HG03575 (cell line): Measurements from ENCODE around the gene SLC4A1AP.
"Not testable (repeated sequence)": the region's sequence is repeated elsewhere in the genome, so short reads cannot be mapped to it uniquely, and the experiment has no call there.

ENCODE experiments used
- ATAC-seq: cut with Tn5 transposase; IDR thresholded peaks from one replicate; pipeline ENCODE4 v1.9.1; 2021; ENCODE audit not compliant: unreplicated experiment, insufficient number of reproducible peaks, low FRiP score; ENCODE audit errors: extremely low read depth

Gene SLC4A1AP

DNA sequence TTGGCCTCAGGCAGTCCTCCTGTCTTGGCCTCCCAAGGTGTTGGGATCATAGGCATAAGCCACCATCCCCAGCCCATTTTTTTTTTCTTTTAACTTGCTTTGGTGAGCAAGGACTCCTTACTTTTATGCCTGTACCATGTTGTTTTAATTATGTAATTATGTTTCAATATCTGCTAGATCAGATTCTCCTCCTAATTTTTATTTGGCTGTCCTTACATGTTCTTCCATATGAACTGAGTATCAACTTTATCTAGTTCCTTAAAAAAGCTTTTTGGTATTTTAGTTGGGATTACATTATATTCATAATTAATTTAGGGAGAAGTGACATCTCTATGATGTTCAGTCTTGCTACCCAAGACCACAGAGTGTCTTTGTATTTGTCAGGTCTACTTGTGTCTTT is 18.5 kb upstream of the SLC4A1AP start:
- ATAC-seq: no peak

DNA sequence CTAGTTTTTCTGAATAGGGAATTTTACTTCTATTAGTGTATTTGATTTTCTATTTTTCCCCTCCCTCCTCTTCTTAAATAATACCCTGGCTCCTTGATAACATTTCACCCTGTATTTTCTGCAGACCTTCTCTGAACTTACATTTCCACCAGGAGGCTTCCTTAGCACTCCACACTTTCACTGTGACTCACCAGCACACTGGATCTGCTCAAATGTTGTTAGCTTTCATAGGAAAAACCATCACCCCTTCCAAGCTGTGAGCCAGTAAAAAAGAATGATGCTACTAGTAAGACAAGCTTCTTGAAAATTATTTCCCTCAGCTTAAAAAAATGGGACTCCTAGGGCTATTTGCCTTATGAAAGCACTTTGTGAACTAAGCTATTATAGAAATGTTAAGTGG is 16.4 kb upstream of the SLC4A1AP start:
- ATAC-seq: no peak

DNA sequence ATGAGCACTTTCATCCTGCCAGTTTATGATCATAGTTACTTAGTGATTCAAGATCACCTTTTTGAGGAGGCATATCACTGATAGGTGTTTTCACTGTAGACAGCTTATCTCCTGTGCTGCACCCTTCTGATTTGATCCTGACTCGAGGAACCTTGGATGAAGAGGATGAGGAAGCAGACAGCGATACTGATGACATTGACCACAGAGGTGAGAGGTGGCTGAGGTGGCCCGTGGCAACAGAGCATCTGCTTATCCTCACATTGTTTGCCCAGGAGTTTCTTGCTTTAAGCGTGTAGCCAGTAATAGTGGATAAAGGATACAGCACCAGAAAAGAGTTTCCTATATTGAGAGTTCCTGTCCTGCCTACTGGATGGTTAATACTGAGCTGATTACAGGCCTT is 16.0 kb upstream of the SLC4A1AP start:
- ATAC-seq: no peak

DNA sequence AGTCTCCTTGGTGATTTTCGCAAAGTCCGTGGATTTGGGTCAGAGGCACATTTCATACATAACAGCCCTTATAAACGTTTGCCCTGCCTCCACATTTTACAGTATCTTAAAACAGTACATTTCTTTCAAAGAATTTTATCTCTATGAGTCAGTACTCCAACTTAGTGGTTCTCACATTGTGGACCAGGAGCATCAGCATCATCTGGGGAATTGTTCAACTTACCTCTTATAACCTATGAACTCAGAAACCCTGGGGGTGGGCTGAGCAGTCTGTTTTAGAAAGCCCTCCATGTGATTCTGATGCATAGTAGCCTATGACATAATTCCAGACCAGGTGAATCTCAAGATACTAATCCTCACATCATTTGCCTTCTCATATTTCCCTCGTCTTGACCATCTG is 12.6 kb upstream of the SLC4A1AP start:
- no peak for ATAC-seq

DNA sequence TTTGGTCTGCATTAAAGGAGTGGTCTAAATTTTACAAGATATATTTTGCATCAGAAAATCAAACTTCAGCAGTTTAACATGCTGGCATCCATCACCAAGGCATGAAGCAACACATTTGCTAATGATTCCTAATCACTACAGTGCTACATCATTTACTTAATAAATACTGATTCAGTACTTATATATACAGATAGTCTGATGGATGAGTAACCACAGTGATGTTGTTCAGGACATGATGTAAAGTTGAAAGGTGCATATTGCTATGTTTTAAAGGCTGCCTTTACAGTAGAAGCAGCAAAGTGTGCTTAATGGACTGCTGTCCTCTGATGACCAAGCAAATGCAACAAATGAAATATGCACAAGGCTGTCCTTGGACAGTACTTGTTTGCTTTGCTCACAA is 11.3 kb upstream of the SLC4A1AP start:
- no peak for ATAC-seq

DNA sequence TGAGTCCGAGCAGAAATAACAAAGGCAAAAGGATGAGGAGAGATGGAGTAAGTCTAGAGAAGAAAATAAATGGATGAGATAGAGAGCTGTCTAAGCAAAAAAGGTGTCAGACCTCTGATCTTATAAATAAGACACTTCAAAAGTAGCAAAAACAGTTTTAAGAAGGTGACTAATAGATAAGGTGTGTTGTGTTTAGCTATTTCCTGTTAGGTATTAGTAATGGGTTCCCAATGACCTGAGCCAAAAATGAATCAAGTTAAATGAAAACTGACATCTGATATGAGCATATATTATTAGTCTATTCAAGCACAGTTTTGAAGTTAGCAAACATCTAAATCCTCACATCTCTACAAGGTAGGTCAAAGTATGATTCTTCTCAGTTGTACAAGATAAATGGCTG is 10.9 kb upstream of the SLC4A1AP start:
- ATAC-seq: no peak

DNA sequence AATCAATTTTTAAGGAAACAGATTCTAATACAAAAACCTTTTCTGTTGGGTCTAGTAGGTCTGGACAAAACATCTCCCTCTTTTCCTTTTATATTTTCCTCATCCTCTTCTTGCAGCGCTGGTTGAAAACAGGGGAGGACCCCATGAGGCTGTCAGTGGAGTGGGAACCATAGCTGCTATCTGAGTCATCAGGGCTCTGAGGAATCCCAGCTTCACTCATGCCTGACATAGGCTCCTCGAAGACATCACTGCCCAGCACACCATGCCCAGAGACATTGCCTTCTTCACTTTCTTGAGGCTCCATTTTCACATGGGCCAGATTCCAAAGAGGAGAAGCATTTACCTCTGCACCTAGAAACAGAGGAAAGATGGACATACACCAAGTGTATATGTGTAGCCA is 10.3 kb upstream of the SLC4A1AP start:
- ATAC-seq: no peak

DNA sequence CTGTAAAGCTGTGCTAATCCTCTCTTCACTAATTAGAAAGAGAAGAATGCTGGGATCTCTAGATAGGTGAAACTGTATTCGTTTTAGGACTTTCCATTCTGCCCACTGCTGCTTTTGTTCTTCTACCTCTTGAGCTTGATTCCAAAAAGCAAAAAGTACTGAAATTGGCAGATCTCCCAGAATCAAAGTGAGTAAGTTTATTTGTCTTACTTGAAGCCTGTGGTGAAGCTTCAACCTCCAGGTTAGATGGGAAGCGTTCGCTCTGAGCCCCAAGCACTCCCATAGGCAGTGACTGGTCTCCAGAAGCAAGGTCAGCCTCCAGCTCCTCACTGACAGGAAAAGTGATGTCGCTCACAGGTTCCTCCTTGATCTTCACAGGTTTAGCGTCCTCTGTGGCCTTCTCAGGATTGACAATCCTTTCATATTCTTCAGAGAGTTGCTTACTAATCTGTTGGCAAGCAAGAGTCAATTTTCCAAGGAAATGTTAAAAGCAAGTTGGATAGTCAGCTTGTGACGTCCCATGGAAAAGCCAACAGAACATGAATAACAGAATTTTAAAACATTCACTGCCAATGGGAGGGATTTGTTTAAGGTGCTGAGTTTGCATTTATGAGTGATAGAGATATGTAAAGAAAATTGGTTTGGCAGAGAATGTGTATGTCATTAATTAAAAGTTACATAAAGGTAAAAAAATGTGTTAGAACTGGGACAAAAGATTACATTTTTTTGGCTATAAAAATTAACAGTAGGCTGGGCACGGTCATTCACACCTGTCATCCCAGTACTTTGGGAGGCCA is 8.3 kb upstream of the SLC4A1AP start:
- no peak for ATAC-seq

DNA sequence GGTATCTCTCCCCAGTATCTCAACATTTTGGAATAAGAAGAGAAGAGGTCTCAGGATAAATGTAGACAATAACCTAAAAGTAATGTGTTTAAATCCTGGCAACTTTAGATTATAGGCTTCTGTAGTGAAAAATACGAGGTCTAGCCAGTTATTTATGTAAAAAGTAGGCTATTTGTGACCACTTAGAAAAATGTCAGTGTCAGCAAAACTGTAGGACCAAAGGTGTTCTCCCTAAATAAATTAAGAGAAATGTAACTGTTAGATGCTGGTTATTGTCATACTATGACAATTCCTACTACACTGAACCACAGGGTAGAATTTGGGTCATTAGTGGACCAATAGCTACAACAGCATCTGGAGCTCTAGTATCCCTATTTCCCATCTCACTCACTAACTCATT is 2.3 kb upstream of the SLC4A1AP start:
- no peak for ATAC-seq

DNA sequence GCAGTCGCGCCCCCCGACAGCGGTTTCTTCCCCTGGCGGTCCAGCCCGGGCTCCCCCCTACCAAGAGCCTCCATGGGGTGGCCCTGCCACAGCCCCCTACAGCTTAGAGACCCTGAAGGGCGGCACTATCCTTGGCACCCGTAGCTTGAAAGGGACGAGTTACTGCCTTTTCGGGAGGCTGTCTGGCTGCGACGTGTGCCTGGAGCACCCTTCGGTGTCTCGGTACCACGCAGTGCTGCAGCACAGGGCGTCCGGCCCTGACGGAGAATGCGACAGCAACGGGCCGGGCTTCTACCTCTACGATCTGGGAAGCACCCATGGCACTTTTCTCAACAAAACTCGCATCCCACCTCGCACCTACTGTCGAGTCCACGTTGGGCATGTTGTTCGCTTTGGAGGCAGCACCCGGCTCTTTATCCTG is 475 bp downstream of the SLC4A1AP start:
- no peak for ATAC-seq

DNA sequence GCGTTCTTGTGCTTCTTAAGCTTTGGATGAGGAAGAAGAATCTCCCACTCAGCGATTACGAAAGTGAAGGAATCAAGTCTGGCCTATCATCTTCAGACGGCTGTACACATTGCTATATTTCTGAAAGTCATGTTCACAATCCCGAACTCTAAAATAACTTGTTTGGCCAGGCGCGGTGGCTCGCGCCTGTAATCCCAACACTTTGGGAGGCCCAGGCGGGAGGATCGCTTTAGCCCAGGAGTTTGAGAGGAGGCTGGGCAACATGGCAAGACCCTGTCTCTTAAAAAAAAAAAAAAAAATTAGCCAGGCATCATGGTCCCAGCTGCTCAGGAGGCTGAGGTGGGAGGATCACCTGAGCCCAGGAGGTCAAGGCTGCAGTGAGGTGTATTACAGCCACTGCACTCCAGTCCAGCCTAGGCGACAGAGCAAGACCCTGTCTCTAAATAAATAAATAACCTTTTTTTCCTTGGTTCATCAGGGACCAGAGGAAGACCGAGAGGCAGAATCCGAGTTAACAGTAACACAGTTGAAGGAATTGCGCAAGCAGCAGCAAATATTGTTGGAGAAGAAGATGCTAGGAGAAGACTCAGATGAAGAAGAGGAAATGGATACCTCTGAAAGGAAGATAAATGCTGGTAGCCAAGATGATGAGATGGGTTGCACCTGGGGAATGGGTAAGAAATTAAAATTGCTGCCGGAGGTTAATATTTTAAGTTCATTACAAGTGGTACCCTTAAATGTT is 1.1 kb downstream of the SLC4A1AP start:
- ATAC-seq: no peak

DNA sequence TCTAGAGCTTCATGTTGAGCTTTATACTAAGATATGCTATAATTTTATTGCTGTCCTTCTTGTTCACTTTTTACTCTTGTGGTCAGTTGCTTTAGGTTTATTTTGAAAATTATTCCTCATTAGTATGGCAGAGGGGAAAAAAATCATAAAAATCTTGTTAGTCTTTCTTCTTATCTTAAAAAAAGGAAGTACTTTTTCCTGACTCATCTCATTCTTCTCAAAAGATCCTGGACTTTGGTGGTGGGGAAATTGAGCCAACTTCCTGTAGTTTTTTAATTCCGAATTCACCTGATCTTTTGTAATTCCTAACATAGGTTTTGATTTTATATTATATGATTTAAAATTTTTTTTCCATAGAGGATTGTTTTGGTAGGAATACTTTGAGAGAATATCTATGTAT is 3.8 kb downstream of the SLC4A1AP start:
- no peak for ATAC-seq

DNA sequence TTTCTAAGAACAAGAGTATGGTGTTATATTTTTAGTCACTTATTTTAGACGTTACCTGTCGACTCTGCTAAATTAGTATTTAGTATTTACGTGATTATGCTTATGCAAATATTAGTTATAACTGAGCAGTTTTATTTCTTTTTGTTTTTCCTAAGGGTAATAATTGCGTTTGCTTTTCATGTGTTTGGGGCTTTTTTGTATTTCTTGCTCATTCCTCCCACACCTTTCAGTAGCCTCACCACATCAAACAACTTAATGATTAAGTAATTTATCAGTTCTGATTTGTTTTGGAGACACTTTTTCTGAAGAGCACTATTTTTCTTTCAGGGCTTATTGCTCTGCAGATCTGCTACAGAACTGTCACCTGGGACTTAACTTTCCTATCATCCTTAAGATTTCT is 7.5 kb downstream of the SLC4A1AP start:
- no peak for ATAC-seq

DNA sequence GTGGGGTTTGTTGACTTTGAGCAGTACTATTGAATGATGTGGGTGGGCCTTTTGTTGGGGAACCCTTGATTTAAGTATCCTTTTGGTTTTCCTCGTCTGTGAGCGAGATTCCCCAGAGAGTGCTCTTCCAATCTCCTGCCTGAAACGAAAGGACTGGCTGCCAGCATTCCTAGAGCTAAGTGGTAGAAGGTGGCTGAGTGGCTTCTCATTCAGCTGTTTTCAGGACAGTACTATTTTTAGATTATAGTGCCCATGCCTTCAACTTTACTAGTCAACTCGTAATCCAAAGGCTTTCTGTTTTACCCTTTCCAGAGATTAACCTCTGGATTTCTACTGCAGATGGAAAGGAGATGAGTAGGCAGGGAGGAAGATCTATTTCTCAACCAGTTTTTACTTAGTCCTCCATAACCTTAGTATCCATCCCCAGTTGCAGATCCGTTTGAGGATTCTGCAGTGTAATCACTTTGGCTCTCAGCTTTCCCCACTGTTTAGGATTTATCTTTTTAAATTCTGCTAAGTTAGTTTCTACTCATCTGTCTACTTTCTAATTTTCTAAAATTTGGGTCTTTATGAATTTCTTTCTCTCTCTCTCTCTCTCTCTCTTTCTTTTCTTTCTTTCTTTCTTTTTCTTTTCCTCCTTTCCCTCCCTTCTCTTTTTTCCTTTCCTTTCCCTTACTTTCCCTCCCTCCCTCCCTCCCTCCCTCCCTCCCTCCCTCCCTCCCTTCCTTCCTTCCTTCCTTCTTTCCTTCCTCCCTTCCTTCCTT is 9.2 kb downstream of the SLC4A1AP start:
- no peak for ATAC-seq

DNA sequence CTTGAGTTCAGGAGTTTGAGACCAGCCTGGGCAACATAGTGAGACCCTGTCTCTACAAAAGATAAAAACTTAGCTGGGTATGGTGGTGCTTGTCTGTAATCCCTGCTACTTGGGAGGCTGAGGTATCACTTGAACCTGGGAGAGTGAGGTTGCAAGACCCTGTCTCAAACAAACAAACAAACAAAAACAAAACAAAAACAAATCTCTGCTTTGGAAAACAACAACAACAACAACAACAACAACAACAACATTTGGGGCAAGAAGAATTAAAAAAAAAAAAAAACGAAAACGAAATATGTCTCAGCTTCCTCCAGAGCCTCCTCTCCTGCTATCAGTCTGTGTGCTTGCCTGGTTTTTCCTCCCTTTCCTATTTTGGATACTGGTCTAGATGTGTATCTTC is 16.9 kb downstream of the SLC4A1AP start:
- no peak for ATAC-seq

DNA sequence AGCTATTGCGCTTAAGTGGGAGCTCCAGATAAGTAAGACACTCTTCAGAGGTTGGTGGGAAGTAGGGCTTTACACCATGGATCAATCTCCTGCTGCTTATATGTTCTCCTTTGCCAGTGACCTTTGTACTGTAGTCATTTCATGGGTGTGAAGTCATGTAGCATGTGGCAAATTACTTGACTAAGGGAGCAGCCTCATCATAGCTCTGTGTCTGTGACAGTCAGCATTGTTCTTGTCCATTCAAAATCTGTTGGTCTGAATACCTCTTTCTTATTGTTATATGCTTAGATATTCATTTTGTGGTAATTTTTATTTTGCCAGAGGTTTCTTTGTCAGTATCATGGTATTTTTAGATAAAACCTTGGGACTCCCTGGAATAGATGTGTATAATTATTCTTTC is 18.2 kb downstream of the SLC4A1AP start:
- no peak for ATAC-seq

DNA sequence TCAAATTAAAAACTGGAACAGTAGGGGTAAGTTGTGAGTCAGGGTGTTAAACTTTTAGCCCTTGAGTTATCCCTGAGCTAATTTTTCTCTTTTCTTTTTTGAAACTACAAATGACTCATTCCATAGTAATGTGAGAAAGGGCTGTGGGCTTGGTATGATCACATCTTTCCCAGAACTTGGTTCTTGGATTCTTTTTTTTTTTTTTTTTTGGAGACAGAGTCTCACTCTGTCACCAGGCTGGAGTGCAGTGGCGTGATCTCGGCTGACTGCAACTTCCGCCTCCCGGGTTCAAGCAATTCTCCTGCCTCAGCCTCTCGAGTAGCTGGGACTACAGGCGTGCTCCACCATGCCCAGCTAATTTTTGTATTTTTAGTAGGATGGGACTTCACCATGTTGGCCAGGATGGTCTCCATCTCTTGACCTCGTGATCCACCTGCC is 18.7 kb downstream of the SLC4A1AP start:
- not testable (repeated sequence) for ATAC-seq

DNA sequence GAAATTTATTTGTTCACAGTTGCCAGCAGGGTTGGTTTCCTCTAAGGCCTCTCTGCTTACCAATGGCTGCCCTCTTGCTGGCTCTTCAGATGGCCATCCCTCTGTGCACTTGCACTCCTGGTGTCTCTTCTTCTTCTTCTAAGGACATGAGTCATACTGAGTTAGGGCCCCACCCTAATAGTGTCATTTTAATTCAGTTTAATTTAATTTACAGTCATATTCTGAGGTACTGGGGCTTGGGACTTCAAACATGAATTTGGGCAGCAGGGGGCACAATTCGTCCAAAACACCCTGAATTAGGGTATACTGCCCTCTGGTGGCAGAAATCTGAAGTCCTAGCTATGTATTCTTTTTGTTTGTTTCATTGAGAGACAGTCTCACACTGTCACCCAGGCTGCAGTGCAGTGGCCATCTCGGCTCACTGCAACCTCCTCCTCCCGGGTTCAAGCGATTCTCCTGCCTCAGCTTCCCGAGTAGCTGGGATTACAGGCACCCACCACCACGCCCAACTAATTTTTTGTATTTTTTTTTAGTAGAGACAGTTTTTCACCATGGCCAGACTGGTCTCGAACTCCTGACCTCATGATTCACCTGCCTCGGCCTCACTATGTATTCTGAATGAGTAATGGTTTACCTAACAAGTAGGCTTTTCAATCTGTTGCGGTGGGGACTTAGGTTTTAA is 19.8 kb downstream of the SLC4A1AP start:
- peak; percentile 62 for ATAC-seq

DNA sequence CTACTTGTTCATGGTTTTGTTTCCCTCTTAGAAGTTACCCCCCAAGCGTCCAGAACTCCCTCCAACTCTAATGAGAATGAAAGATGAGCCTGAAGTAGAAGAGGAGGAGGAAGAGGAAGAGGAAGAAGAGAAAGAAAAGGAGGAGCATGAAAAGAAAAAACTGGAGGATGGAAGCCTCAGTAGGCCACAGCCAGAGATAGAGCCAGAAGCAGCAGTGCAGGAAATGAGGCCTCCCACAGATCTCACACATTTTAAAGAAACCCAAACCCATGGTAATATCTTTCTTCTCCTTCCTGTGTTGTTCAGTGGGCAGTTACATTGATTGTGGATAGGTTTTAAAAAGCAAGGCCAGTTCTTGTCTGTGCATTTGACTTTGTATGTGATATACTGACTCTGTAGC is 21.3 kb downstream of the SLC4A1AP start:
- ATAC-seq: not testable (repeated sequence)
